HG03354 (cell line): ENCODE measurements around the gene LSP1.

Experiments
- ATAC-seq: cut with Tn5 transposase; IDR thresholded peaks from one replicate; pipeline ENCODE4 v1.9.1; 2021; ENCODE audit warnings: mild to moderate bottlenecking; ENCODE audit not compliant: unreplicated experiment, poor library complexity, severe bottlenecking

LSP1 gene

DNA sequence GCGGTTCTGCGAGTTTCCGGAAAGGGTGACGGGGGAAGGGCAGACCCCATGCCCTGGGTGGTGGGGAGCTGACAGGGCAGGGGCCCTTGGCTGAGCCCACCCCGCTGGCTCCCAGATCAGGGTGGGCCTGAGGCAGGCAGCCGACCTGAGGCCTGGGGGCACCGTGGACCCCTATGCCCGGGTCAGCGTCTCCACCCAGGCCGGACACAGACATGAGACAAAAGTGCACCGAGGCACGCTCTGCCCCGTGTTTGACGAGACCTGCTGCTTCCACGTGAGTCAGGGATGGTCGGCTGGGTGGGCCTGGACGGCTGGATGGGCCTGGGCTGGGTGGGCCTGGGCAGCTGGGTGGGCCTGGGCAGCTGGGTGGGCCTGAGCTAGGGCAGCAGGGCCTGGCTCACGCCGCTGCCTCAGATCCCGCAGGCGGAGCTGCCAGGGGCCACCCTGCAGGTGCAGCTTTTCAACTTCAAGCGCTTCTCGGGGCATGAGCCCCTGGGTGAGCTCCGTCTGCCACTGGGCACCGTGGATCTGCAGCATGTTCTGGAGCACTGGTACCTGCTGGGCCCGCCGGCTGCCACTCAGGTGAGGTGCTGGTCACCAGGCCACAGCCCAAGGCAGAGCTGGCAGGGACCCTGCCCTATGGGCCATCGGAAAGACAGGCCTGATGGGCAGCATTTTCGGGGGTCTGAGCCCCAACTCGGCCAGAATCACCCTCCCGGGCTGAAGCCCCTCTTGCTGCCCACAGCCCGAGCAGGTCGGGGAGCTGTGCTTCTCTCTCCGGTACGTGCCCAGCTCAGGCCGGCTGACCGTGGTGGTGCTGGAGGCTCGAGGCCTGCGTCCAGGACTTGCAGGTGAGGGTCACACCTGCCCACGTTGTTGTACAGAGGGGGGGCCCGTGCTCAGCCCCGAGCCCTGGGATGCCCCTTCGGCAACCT lies 16.6 kb upstream of the LSP1 start:
- no peak for ATAC-seq

DNA sequence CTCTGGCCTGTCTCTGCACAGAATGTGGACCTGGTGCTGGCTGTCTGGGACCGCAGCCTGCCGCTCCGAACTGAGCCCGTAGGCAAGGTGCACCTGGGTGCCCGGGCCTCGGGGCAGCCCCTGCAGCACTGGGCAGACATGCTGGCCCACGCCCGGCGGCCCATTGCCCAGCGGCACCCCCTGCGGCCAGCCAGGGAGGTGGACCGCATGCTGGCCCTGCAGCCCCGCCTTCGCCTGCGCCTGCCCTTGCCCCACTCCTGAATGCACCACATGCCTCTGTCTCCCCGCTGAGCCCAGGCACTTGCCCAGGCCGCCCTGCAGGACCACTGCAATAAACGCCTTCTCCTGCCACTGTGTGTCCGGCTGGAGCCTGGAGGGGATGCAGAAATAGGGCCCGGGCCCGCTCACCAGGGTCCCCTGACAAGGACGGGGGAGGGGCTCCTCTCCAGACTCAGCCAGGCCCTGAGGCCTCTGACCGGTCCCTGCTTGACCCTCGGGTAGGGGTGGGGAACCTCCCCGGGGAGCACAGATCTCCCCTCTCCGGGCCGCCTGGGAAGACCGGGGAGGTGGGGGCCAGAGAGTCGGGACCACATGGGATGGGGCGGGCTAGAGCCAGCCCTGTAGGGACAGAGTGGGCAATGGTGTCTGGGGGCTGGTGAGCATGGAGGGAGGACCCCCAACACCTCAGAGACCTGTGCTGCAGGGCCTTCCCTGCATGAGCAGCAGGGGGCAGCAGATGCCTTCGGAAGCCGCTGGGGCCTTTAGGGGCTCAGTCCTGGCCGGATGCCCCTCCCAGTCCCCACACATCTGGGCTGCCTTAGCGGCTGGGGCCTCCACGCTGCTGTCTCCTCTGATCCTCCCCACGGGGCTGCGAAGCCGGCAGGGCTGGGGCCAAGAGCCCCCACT lies 15.5 kb upstream of the LSP1 start:
- ATAC-seq = peak; percentile 72

DNA sequence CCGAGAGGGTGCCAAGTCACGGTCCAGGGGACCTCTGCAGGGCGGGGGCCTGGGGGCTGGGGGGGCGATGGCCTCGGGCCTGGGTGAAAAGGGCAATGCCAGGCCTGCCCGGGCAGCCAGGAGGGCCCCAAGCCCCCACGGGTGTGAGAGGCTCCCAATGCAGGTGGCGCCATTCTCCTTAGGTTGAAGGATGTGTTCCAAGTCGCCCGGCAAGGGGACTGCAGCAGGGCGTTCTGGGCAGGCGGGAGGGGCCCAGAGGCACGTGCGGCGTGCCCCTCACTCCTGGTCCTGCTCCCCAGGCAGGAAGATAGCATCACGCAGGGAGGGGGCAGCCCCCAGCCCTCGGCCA lies 14.8 kb upstream of the LSP1 start:
- ATAC-seq = peak; percentile 18

DNA sequence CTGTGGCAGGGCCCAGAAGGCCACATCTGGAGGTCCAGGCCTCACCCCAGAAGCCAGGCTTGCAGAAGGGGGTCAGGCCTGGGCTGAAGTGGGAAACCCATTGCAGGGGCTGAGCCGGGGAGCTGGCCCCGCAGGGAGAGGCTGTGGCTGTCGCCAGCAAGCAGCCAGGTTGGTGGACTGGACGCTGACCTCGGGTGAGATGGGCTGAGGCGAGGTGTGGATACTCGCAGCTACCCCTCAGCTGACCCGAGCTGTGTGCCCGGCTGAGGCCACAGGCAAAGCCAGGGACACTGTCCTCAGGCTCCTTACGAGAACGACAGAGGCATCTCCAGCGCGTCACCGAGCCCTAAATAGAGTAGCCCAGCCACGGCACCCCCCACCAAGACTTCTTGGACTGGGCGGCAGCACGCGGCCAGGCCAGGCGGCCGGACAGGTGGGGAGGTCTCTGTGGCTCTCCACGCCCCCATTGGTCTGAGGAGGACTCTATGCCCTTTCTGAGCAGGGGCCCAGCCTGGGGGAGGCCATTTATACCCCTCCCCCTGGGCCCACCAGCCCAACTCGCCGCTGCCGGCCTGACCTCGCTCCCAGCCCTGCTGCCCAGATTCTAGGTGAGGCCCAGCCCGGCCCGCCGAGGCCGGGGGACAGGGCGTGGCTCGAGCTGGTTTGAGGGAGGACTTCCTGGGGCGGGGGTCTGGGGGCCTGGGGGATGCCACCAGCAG lies 14.3 kb upstream of the LSP1 start, which contains the start of gene TNNI2:
Gene TNNI2 (plus strand): TSS at position 556 of the 719 bp plus-strand sequence. CDS start 716 bp downstream, outside the sequence.
- ATAC-seq = no peak

DNA sequence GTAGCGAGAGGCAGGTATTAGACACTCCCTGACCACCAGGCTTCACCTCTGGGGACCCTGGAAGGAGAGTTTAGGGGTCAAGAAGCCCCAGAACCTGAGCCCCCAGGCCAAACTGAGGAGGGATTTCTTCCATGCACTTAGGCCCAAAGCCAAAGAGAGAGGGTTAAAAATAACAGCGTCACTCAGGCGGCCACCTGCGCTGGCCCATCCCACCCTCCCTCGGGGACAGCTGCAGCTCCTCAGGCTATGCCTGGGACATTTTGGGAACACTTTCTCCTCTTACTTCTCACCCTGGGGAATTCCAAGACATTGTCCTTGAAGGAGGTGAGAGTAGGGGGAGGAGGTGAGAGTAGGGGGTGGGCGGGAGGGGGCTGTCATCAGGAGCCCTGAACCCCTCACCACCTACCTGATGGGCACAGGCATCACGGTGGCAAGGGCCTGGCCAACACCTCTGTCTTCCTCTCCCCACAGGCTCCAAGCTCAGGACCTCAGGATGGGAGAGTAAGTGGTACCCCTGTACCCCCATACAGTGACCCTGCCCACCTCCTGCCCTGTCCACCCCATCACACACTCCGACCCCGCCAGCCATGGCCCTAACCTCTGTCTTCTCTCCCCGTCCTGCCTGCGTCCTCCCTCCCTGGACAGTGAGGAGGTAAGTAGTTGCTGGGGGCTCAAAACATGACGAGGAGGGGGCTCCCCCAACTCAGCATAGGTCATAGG lies 13.5 kb upstream of the LSP1 start:
- ATAC-seq = peak; percentile 4

DNA sequence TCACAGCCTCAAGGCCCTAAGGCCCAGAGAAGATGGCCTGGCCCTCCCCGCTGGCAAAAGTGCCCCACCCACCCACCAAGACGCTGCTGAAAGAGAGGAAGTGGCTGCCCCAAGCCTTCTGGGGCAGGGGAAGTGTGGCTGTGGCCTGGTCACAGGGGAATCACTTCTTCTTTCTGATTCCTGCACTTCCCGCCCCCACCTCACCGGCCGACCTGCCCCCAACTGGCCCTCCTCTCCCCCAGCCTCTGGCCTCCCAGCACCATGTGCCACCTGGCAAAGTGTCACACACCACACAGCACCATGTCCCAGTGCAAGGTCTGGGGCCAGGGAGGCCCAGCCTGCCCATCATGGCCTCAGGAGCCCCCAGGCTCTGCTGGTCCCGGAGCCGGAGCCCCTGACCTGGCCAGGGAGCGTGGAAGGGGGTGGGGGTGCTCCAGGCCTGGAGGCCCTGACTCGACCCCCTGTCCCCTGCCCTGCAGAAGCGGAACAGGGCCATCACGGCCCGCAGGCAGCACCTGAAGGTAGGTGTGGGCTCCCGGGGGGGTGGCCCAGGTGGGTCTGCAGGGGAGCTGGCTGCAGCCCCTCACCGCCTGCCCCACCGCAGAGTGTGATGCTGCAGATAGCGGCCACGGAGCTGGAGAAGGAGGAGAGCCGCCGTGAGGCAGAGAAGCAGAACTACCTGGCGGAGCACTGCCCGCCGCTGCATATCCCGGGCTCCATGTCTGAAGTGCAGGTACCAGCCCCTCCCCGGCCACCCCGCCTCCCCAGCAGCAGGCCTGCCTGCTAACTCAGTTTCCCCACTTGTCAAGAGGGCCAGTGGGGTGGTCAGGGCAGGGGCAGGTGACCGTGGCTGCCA lies 12.7 kb upstream of the LSP1 start:
- peak; percentile 39 for ATAC-seq

DNA sequence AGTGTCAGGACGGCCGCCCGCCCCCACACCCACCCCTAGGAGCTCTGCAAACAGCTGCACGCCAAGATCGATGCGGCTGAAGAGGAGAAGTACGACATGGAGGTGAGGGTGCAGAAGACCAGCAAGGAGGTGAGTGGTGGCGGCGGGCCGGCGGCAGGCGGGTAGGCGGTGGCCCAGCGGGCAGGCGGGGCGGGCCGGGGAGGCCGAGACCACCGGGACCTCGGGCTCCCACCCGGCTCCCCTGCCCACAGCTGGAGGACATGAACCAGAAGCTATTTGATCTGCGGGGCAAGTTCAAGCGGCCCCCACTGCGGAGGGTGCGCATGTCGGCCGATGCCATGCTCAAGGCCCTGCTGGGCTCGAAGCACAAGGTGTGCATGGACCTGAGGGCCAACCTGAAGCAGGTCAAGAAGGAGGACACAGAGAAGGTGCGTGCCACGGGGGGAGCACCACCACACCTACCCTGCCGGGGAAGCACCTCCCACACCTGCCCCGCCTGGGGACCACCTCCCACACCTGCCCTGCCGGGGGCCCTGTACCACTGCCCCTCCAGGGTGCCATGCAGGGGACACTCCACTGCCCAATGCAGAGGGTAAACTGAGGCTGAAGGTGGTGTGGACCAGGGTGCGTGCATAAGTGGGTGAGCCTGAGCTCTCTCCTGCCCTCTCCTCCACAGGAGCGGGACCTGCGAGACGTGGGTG lies 12.0 kb upstream of the LSP1 start:
- ATAC-seq = no peak

DNA sequence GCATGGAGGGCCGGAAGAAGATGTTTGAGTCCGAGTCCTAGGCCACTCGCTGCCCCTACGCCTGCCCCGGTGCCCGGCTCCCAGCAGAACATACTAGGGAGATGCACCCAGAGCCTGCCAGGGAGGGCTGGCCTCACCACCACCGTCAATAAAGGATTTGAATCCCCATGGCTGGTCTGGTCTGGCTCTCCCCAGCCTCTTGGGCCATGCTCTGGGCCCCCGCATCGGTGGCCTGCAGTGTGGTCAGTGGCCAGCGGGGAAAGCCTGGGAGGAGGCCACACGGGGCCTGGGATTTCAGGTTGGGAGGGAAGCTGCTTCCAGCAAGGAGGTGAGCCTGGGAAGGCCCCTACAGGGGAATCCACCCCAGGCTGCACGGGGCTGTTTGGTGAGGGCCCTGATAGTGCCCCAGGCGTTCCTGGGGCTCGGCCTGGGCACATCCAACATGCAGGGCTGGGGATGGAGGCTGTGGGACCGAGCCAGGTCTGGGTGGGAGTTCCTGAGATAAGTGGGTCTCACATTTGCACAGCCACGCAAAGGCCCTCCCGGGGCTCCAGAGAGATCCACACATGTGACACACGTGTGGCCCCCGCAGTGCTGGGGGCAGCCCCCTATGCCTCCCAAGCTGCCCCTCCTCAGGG lies 11.3 kb upstream of the LSP1 start:
- ATAC-seq = no peak

DNA sequence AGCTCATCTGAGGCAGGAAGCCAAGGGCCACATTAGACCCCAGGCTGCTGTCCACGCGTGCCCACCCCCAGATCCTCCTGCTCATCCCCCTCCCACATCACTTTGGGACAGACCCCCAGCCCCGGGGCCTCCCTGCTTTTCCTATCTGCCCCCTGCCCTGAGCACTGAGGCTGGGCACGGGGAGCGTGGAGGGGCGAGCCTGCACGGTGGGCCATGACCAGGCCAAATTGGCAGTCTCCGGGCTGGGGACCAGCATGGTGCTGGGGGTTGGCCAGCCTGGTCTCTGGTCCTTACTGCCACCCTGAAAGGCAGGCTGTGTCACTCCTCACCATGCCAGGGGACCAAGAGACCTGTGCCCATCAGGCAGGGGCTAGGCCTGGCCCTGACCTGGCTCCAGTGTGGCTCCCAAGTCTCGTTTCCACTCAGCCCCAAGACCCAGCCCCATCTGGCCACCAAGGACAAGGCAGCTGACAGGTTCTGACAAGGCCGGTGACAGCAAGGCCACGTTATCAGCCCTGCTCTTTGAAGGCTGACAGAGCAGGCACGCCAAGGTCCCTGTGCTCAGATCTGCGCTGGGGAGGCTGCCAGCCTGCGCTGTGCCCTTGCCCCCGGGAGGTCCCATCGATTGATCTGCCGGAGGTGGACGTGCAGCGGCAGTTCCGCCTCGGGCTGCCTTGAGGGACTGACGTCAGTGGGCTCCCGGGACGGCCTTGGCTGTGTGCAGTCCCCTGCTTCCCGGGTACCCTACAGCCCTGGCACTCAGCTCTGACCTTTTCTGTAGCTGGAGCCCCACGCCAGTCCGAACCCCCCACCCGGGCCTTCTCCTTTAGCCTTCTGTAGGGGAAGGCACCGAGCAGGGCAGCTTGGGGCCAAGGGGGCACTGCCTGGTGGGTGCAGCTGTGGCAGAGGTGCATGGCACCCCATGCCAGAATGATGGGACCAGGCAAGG lies 10.5 kb upstream of the LSP1 start:
- ATAC-seq = no peak

DNA sequence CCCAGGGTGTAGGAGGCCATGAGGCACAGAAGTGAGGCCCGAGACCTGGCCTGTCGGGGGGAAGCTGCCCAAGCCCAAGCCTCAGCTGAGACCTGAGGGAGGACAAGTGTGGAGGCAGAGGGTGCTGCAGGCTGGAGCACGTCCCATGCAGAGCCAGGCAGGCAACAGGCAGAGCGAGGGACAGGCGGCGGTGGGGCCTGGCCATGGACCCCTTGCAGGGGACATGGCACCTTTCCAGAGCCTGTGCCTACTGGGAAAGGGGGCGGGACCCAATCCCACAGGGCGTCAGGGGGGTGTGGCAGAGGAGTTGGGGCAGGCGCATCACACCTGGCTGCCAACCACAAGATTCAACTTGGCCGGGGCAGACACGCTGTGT lies 9.8 kb upstream of the LSP1 start:
- ATAC-seq = no peak

DNA sequence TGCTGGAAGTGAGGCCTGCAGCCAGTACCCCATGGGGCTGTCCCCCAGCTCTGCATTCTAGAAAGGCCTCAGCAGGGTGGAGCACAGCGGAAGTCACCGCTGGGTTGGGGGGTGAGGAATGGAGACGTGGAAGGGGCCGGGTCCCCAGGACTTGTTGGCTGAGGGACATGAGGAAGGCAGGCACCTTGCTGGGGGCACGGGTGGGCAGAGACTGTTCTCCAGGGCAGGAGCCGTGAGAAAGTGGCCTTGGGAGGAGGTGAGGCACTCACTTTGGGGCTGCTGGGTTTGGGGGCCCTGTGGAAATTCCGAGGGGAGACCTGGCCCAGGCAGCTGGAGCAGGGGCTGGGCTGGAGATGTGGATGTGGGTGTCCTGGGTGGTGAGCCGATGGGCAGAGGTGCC lies 9.1 kb upstream of the LSP1 start:
- no peak for ATAC-seq

DNA sequence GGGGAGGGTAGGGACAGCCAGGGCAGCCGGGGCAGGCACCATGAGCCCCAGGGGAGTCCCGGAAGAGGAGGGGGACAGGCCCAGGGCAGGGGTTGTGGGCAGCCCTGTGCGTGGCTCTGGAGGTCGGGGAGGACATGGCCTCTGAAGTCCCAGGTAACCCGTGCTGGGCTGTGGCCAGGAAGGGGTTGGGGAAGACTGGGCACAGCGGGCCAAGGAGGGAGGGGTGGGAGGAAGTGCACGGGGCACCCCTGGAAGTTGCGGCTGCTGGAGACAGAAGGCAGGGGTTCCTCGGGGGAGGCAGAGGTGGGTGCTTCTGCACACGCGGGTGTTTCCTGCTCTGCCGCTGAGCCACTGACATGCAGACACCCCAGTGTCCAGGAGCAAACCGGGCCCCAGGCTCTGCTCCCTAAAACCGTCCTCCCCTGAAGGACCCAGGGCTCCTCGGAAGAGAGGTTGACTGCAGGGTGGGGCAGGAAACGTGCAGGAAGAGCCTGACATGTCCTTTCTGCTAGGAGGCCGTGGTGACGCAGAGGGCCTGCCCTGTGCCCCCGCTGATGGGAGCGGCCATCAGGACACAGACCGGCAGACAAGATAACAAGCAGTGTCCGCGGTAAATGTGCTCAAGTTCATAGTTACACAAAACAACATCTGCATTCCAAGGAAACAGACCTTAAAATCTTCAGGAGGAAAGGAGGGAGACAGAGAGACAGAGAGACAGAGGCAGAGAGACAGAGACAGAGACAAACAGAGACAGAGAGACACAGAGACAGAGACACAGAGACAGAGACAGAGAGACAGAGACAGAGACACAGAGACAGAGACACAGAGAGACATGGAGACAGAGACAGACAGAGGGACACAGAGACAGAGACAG lies 8.4 kb upstream of the LSP1 start:
- ATAC-seq = no peak

DNA sequence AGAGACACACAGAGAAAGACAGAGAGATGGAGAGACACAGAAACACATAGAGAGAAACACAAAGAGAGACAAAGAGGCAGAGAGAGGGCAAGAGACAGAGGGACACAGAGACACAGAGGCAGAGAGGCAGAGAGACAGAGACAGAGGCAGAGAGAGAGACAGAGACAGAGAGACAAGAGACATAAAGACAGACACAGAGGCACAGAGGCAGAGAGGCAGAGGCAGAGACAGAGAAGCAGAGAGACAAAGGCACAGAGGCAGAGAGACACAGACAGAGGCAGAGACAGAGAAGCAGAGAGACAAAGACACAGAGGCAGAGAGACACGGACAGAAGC lies 7.8 kb upstream of the LSP1 start:
- no peak for ATAC-seq

DNA sequence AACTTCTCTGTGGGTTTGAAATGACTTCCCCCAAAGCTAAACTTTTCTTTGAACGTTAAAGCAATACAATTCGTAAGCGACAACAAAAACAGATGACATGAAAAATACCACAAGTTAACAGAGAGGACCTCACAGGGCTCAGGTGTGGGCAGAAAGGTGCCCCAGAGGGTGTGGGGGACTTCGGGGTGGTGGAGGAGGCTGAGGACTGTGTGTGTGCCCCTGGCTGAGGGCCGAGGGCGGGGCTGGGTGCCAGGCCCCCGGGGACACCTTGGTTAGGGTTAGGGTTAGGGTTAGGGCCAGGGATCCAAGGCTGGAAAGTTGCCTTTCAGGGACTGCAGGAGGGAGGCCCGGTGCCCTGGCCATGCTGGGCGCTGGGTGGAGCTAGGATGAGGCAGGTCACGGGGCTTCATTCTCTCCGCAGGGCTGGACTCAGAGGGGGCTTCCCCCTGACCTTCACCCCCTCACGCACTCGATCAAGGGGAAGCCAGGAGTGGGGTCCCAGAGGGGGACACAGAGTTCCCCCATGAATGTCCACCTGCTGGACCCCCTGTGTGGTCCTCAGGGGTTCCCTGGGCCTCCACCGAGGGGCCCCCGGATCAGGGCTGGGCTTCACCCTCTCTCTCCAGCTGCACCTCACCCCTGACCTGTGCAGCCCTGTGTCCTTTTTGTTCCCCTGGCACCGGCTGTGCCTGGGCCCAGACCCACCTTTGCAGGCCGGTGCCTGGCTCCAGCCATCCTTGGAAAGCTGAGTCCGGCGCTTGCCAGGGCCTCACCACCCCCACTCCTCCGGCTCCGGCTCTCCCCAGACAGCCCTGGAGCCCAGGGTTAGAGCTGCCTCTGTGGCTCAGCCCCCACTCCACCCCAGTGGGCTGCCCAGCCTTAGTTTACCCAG lies 7.1 kb upstream of the LSP1 start:
- ATAC-seq = no peak

DNA sequence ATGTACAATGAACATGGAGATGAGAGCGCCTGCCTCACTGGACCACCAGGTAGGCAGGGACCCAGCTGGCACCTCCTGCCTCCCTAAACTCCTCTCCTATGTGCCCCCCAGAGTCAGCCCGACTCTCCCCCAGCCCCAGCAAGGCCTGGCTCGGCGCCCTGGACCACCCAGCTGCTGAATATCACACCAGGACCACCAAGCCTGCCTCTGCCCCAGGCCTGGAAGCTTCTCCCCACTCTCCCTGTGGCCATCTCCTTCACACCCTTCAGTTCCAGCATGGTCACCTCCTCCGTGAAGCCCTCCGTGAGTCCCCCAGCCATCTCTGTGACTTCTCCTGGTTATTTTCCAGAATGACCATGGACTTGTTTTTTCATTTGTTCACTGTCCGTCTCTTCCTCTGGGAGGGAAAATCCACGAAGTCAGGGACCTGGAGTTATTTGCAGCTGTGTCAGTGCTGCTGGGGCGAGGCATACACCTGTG lies 6.4 kb upstream of the LSP1 start:
- ATAC-seq = no peak
